ENCODE data around the gene NEAT1.

- TF ChIP-seq ZNF274 (IDR thresholded peaks at IDR 0.05; ENCODE audit: low read depth, low read length) (no peak), YY1 (IDR thresholded peaks at IDR 0.05; ENCODE audit: insufficient read depth, insufficient read length) (no peak), SUZ12 (IDR thresholded peaks at IDR 0.05; ENCODE audit: extremely low read depth, insufficient read depth, insufficient read length) (no peak)
Observed at GRCh38 chr11:65400307-65401072, 22.1 kb upstream of the NEAT1 start.
